HepG2 (cell line): ENCODE measurements around the gene CALN1. TPM values are rescaled to one million over a fixed set of nuclear protein-coding genes. Genes with fewer than 3 reads are reported as not detected.

Source experiments
- ATAC-seq: fragments of 200-7000 bp; cut with Tn5 transposase; 3 replicates; pipeline ENCODE4 v1.9.1; 2020; ENCODE audit warnings: mild to moderate bottlenecking, moderate library complexity
- BruUV-seq: library from RNA; stranded (reverse); fragments of 400-500 nt; replicated peaks from 2 replicates; lab custom pipeline; 2021; lab: Mats Ljungman, UMichigan
- CTCF ChIA-PET: fragments of 300-600 bp; formaldehyde crosslinking; extraction: SDS; loops from one replicate; lab custom pipeline; 2021; ENCODE audit warnings: low total read pairs, inconsistent platforms, low intra/inter-chr PET ratio; lab: Yijun Ruan, JAX
- POLR2A ChIA-PET: fragments of 350-600 bp; sonication (Branson Sonifier 250); formaldehyde crosslinking; loops from one replicate; lab custom pipeline; 2020; ENCODE audit warnings: antibody characterized with exemption, inconsistent platforms; lab: Yijun Ruan, JAX
- DNase-seq: peaks from one replicate; pipeline ENCODE4 v3.0.0-alpha.2; 2015; ENCODE audit warnings: low spot score
- FAIRE-seq: peaks from 3 replicates; lab custom pipeline; 2011; peaks lifted over from hg19 to GRCh38; lab: Jason Lieb, UNC
- H2AFZ ChIP-seq: one replicate; pipeline ENCODE4 v1.6.1; 2011; ENCODE audit warnings: low read length, inconsistent platforms
- H3K27ac ChIP-seq: fragments of 300-600 bp; 3 replicates; pipeline ENCODE4 v1.8.0; 2011; ENCODE audit warnings: mixed run types, mild to moderate bottlenecking, mixed read lengths, low read length, inconsistent platforms; ENCODE audit not compliant: insufficient read depth; ENCODE audit errors: extremely low read length
- H3K27me3 ChIP-seq, 2 experiments: fragments of 200-600 bp in 1 of 2; 2 replicates in 1 of 2; 3 replicates in 1 of 2; pipeline versions ENCODE4 v1.6.0 to v1.8.0; 2011; ENCODE audit warnings: low read length in 2 of 2, mild to moderate bottlenecking in 2 of 2, moderate library complexity in 2 of 2, inconsistent platforms in 1 of 2; ENCODE audit not compliant: insufficient read depth in 2 of 2, control insufficient read depth in 1 of 2
- H3K36me3 ChIP-seq, 2 experiments: fragments of 200-600 bp in 1 of 2; replicated peaks in 1 of 2; 2 replicates in 1 of 2; 3 replicates in 1 of 2; pipeline versions ENCODE4 v1.5.1 to v1.8.0; 2011; ENCODE audit warnings: low read length in 2 of 2, inconsistent platforms in 1 of 2; ENCODE audit not compliant: insufficient read depth in 2 of 2, control insufficient read depth in 1 of 2
- H3K4me1 ChIP-seq: 2 replicates; pipeline ENCODE4 v1.5.1; 2012; ENCODE audit warnings: low read length, inconsistent platforms; ENCODE audit not compliant: insufficient read depth
- H3K4me2 ChIP-seq: 2 replicates; pipeline ENCODE4 v1.6.0; 2011; ENCODE audit warnings: low read depth, low read length, inconsistent platforms
- H3K4me3 ChIP-seq, 3 experiments: fragments of 200-600 bp in 1 of 3; sonication (generic), shearing (Covaris generic) in 1 of 3; replicated peaks in 1 of 3; 2 replicates each; pipeline ENCODE4 v1.5.1; 2011 to 2016; ENCODE audit warnings: low read length in 3 of 3, inconsistent platforms in 2 of 3, low read depth in 2 of 3, mild to moderate bottlenecking in 2 of 3, control low read depth in 1 of 3, mixed read lengths in 1 of 3; ENCODE audit not compliant: insufficient read depth in 1 of 3
- H3K79me2 ChIP-seq: one replicate; pipeline ENCODE4 v1.6.1; 2011; ENCODE audit warnings: low read length, inconsistent platforms; ENCODE audit not compliant: insufficient read depth
- H3K9ac ChIP-seq: 2 replicates; pipeline ENCODE4 v1.6.0; 2011; ENCODE audit warnings: mild to moderate bottlenecking, low read depth, low read length, inconsistent platforms; ENCODE audit not compliant: insufficient read depth
- H3K9me3 ChIP-seq: 2 replicates; pipeline ENCODE4 v1.5.1; 2012; ENCODE audit warnings: mild to moderate bottlenecking, low read length
- H4K20me1 ChIP-seq: 2 replicates; pipeline ENCODE4 v1.6.0; 2011; ENCODE audit warnings: inconsistent platforms, mild to moderate bottlenecking, low read length, moderate library complexity; ENCODE audit not compliant: insufficient read depth
- CBX5 ChIP-seq: sonication (generic); formaldehyde crosslinking; IDR thresholded peaks from 2 replicates; pipeline ENCODE4 v1.4.0; 2020; ENCODE audit warnings: missing genetic modification reagents, borderline replicate concordance
- CHD4 ChIP-seq: fragments of 200-600 bp; sonication (generic); IDR thresholded peaks from 2 replicates; pipeline ENCODE4 v1.7.0; 2017; ENCODE audit warnings: mild to moderate bottlenecking, low read length, borderline replicate concordance
- ESRRA ChIP-seq: sonication (generic); formaldehyde crosslinking; IDR thresholded peaks from 2 replicates; pipeline ENCODE4 v1.5.1; 2020; ENCODE audit warnings: mild to moderate bottlenecking, low read depth, missing genetic modification reagents
- HNF1B ChIP-seq: sonication (generic); formaldehyde crosslinking; IDR thresholded peaks from 2 replicates; pipeline ENCODE4 v1.5.1; 2020; ENCODE audit warnings: mild to moderate bottlenecking, moderate library complexity, missing genetic modification reagents
- KAT7 ChIP-seq: IDR thresholded peaks from 2 replicates; pipeline ENCODE4 v1.6.1; 2018; ENCODE audit warnings: borderline replicate concordance, missing compliant biosample characterization
- KLF6 ChIP-seq: IDR thresholded peaks from 2 replicates; pipeline ENCODE4 v1.8.0; 2016; ENCODE audit warnings: missing biosample characterization, missing genetic modification reagents
- MAFF ChIP-seq: IDR thresholded peaks from 2 replicates; pipeline ENCODE4 v1.6.1; 2011; ENCODE audit warnings: low read depth, low read length, improper control_type of control experiment
- MBD4 ChIP-seq: IDR thresholded peaks from 2 replicates; pipeline ENCODE4 v1.6.1; 2012; ENCODE audit warnings: low read length, inconsistent platforms, borderline replicate concordance
- NR2F6 ChIP-seq, 2 experiments: IDR thresholded peaks; 2 replicates each; pipeline ENCODE4 v1.6.1; 2016; ENCODE audit warnings: antibody characterized with exemption in 1 of 2, mild to moderate bottlenecking in 1 of 2
- NRL ChIP-seq: sonication (generic); formaldehyde crosslinking; IDR thresholded peaks from 2 replicates; pipeline ENCODE4 v1.5.0; 2020; ENCODE audit warnings: missing genetic modification reagents, mild to moderate bottlenecking, moderate library complexity, borderline replicate concordance
- SAFB2 ChIP-seq: sonication (generic); formaldehyde crosslinking; IDR thresholded peaks from 2 replicates; pipeline ENCODE4 v1.5.1; 2020; ENCODE audit warnings: missing genetic modification reagents, low read depth, mild to moderate bottlenecking, borderline replicate concordance
- SMC3 ChIP-seq: IDR thresholded peaks from 2 replicates; pipeline ENCODE4 v1.6.1; 2011; ENCODE audit warnings: low read length, improper control_type of control experiment
- SNAPC2 ChIP-seq: sonication (generic); formaldehyde crosslinking; IDR thresholded peaks from 2 replicates; pipeline ENCODE4 v1.8.1; 2022; ENCODE audit warnings: mild to moderate bottlenecking, missing genetic modification reagents
- TOPORS ChIP-seq: sonication (generic); formaldehyde crosslinking; IDR thresholded peaks from 2 replicates; pipeline ENCODE4 v1.8.0; 2023; ENCODE audit warnings: mild to moderate bottlenecking, missing genetic modification reagents
- ZMYM3 ChIP-seq: sonication (generic); formaldehyde crosslinking; IDR thresholded peaks from 2 replicates; pipeline ENCODE4 v1.5.1; 2020; ENCODE audit warnings: mild to moderate bottlenecking, missing genetic modification reagents
- ZNF557 ChIP-seq: sonication (generic); formaldehyde crosslinking; IDR thresholded peaks from 2 replicates; pipeline ENCODE4 v1.4.0; 2020; ENCODE audit warnings: missing genetic modification reagents
- ZNF574 ChIP-seq: sonication (generic); formaldehyde crosslinking; IDR thresholded peaks from 2 replicates; pipeline ENCODE4 v1.4.0; 2020; ENCODE audit warnings: missing genetic modification reagents
- ZNF580 ChIP-seq: IDR thresholded peaks from 2 replicates; pipeline ENCODE4 v1.6.1; 2016; ENCODE audit warnings: low read depth, borderline replicate concordance
- ZNF703 ChIP-seq: sonication (generic); formaldehyde crosslinking; IDR thresholded peaks from 2 replicates; pipeline ENCODE4 v1.5.1; 2020; ENCODE audit warnings: missing genetic modification reagents, mild to moderate bottlenecking, moderate library complexity, borderline replicate concordance
- ZNF704 ChIP-seq: sonication (generic); formaldehyde crosslinking; IDR thresholded peaks from 2 replicates; pipeline ENCODE4 v1.8.1; 2023; ENCODE audit warnings: mild to moderate bottlenecking, inconsistent platforms, moderate library complexity, missing genetic modification reagents, borderline replicate concordance
- WGBS: methylation state at CpG from one replicate; pipeline ENCODE4 v1.1.6; 2017; ENCODE audit warnings: low lambda C conversion rate; 5-methylcytosine and 5-hydroxymethylcytosine counted together
- in situ Hi-C: cut with HindIII; loops from 2 replicates; pipeline ENCODE4 v1.10.0; 2017; ENCODE audit warnings: low pct_unique_long_range_greater_than_20kb; ENCODE audit not compliant: extremely low pct_ligation_motif_present
- intact Hi-C: fragments of 100-400 bp; cut with micrococcal nuclease; formaldehyde crosslinking; loops from one replicate; pipeline ENCODE4 v1.10.0; 2022; ENCODE audit not compliant: unreplicated experiment
- polyA plus RNA-seq, 8 experiments: library from polyadenylated mRNA; depleted of rRNA in 3 of 8; stranded (reverse) in 7 of 8; unstranded in 1 of 8; fragments of >200 nt; fragmentation: Illumina TruSeq in 4 of 8; extraction: Trizol in 4 of 8; gene quantifications; 2 replicates each; pipeline versions ENCODE4 v1.2.1 to v1.2.3, GENCODE V29; 2011 to 2016; ENCODE audit warnings: low read depth in 4 of 8, missing spikeins in 1 of 8, mixed read lengths in 1 of 8; ENCODE audit not compliant: insufficient read depth in 1 of 8
- total RNA-seq, 5 experiments: library from RNA; depleted of rRNA; stranded (reverse); fragments of >200 nt; fragmentation: Illumina TruSeq; extraction: Trizol; gene quantifications; 2 replicates each; pipeline ENCODE4 v1.2.3, GENCODE V29; 2016; ENCODE audit warnings: low read depth in 1 of 5

CALN1 gene
- total and polyA plus RNA-seq, 2 of the 13 experiments (the other 11 are each of a cell fraction or from before 2014, with no cell fraction given) = not detected

- CTCF ChIA-PET = no interaction called here
- in situ Hi-C loops (no loop called here), intact Hi-C loops (no loop called here)
- no peak overlapping the region for H3K9ac ChIP-seq
- H3K36me3 ChIP-seq = no peaks in the 10 kb centered on the region
- 23% methylated on average over 5 of the region's 5 CpGs for WGBS
- no peaks in the 10 kb centered on the region for H3K79me2 ChIP-seq
- no peaks in the 10 kb centered on the region for H3K9me3 ChIP-seq
- no TSS peak for BruUV-seq
- peaks cover 0 to 9% of the 10 kb centered on the region in 2 experiments; a peak in 1 of 5 replicates for H3K27me3 ChIP-seq
- TF ChIP-seq KAT7 (no peak), ZNF703 (CRISPR knock-in tag) (no peak), NR2F6 (IDR thresholded peaks at IDR 0.05) (no peak), NR2F6 (CRISPR knock-in tag; IDR thresholded peaks at IDR 0.05) (no peak), CHD4 (no peak), ZNF574 (CRISPR knock-in tag) (no peak), ZNF704 (CRISPR knock-in tag) (no peak), ZNF557 (no peak), ZNF580 (no peak), ESRRA (CRISPR knock-in tag) (no peak), TOPORS (CRISPR knock-in tag) (no peak), CBX5 (CRISPR knock-in tag) (no peak), KLF6 (CRISPR knock-in tag) (no peak), MAFF (no peak), ZMYM3 (CRISPR knock-in tag) (no peak), MBD4 (no peak), SNAPC2 (CRISPR knock-in tag) (no peak), HNF1B (CRISPR knock-in tag) (no peak), SAFB2 (CRISPR knock-in tag) (no peak), NRL (no peak), SMC3 (no peak)
- TF ChIP-seq, all 625 proteins: peak for 0
- no peak overlapping the region for H3K4me3 ChIP-seq
- no peak overlapping the region for H3K27ac ChIP-seq
- no peaks in the 10 kb centered on the region for H4K20me1 ChIP-seq
- no peak for ATAC-seq
- H2AFZ ChIP-seq = no peak overlapping the region
- no peaks in the 10 kb centered on the region for H3K4me1 ChIP-seq
- no peak for FAIRE-seq
- H3K4me2 ChIP-seq = no peak overlapping the region
- DNase-seq = no peak
- POLR2A ChIA-PET = no interaction called here
Measured at GRCh38 chr7:72325561-72325960, 86.6 kb downstream of the CALN1 start.
